Measurements from ENCODE around the gene PDE6H. TPM values are rescaled to one million over a fixed set of nuclear protein-coding genes. Genes with fewer than 3 reads are reported as not detected.

Gene PDE6H
- not detected for total RNA-seq
- long read RNA-seq: 0 reads

DNA sequence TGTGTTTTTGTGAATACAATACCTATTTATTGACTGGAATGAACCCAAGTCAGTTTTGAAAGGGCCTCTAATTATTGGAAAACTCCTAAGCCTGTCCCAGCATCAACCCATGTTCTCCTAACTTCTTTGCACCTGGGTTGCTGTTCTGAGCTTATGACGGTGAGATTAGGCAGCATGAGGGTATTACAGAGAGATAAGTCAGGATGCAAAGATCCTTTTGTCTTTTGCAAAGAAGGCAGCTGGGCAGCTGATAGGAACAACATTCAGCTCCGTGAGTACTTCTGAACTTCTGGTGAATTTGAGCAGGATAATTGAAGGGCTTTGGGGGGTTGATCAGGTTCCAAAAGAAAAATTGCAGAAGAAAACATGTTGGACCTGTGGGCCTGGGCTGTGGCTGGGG, at the start of gene PDE6H:
TSS of gene PDE6H (plus strand) at position 227 of the 400 bp plus-strand sequence. CDS start 4,971 bp downstream, outside the sequence.
- DNase-seq (ENCODE audit: missing footprints) (no peak), ATAC-seq (no peak)
- intact Hi-C loops (cut with DNase I): no loop called here

GRCh38 chr12:14923944-14924343, 48.9 kb upstream of the PDE6H start:
- no peak for ATAC-seq
- intact Hi-C loops (cut with DNase I): no loop called here
- no peak for DNase-seq (ENCODE audit: missing footprints)

GRCh38 chr12:14924541-14924940, 48.3 kb upstream of the PDE6H start:
- no peak for ATAC-seq
- intact Hi-C loops (cut with DNase I): no loop called here
- no peak for DNase-seq (ENCODE audit: missing footprints)

GRCh38 chr12:14927267-14927666, 45.6 kb upstream of the PDE6H start:
- no peak for ATAC-seq
- DNase-seq (ENCODE audit: missing footprints): no peak
- intact Hi-C loops (cut with DNase I): no loop called here

GRCh38 chr12:14928931-14929330, 43.9 kb upstream of the PDE6H start:
- no peak for ATAC-seq
- intact Hi-C loops (cut with DNase I): no loop called here

DNA sequence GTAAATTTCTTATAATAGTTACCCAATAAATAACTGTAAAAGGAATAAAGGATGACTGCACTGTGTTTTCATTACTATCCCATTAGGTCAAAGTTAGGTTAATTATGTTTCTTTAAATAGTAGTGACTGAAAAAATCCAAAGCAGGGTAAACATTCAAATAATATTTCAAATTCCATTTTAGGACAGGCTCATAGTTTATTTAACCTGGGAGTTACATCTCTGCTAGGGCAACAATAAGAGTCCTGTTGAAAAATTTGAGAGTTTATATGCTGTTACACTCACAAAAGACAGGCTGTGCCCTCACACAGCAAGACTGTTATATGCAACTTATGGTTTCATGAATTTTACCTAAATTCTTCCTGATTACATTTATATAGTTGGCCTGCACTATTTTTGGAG, 42.5 kb upstream of the PDE6H start:
- no peak for DNase-seq (ENCODE audit: missing footprints)
- ATAC-seq: no peak
- intact Hi-C loops (cut with DNase I): no loop called here

More at GRCh38 chr12:14928931-14929330, 43.9 kb upstream of the PDE6H start:
- DNase-seq (ENCODE audit: missing footprints): no peak

GRCh38 chr12:14931359-14931758, 41.5 kb upstream of the PDE6H start:
- intact Hi-C loops (cut with DNase I): no loop called here

DNA sequence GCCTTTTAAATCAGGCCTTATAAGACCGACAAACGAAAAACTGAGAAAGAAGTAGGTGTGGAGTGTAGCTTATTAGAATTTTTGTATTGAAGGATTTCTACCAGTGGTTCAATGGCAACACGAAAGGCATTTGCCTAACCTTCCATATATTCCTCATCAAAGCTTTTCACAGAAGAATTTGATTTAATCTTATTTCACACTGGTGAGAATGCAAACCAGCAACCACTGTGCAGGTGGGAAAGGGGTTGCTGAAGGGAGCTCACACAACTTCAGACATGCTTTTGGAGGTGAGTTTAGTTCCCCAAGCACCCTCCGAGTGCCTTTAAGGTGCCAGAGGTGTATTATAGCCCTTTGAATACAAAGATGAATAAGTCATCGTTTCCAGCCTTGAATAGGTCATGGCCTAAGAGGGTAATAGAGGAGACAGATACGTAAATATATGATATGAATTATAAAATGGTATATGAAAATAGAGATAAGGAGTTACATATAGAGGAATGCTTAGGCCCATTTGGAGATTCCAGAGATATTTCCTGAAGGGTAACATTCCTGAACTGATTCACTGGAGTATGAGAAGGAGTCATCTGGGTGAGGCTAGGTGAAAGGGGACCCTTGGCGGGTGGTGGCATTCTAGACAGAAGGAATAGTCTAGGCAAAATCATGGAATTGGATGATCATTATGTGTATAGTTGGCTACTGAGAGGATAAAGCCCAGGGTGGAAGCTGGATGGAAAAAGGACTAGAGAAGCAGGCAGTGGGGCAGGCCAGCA, 40.9 kb upstream of the PDE6H start:
- no peak for DNase-seq (ENCODE audit: missing footprints)
- intact Hi-C loops (cut with DNase I): no loop called here
- no peak for ATAC-seq

More at GRCh38 chr12:14931359-14931758, 41.5 kb upstream of the PDE6H start:
- no peak for ATAC-seq
- DNase-seq (ENCODE audit: missing footprints): no peak

DNA sequence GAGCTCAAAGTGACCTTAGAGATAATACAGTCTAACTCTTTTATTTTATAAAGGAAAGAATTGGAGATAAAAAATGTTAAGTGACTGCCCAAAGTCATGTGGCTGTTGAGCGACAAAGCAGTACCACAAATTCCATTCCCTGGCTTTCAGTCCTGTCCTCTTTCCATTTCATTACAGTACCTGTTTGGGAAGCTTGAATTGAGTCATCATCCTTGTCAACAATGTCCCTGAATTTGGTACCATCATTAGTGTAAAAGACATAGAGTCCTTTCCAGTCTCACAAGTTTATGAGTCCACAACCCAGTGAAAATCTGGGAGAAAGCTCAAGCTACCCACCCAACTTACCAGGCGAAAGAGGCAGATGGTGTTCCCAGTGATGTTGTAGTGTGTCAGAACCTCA, 38.3 kb upstream of the PDE6H start:
- ATAC-seq (no peak), DNase-seq (ENCODE audit: missing footprints) (no peak)
- intact Hi-C loops (cut with DNase I): no loop called here

- intact Hi-C loops (cut with DNase I): no loop called here
- no peak for ATAC-seq
- no peak for DNase-seq (ENCODE audit: missing footprints)
These were observed 37.8 kb upstream of the PDE6H start for GRCh38 chr12:14935031-14935430.

DNA sequence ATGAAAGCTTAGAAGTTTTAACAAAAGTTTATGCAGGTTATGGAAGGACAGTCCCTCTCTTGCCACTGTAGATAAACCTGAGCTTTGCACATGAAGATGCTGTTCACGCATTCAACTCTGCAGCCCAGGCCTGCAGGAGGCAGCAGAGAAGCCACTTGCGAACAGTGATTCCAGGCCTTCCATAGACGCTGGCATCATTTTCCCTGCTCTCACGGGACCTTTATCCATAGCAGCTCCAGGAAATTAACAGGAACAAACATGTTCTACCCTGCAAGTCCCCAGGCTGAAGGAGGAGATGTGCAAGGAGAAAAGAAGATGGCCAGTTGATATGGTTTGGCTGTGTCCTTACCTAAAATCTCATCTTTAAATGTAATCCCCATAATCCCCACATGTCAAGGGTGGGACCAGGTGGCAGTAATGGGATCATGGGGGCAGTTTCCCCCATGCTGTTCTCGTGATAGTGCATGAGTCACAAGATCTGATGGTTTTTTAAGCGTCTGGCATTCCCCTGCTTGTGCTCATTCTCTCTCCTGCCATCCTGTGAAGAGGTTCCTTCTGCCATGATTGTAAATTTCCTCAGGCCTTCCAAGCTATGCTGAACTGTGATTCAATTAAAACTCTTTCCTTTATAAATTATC, 36.5 kb upstream of the PDE6H start:
- ATAC-seq (no peak), DNase-seq (ENCODE audit: missing footprints) (no peak)
- intact Hi-C loops (cut with DNase I): no loop called here

DNA sequence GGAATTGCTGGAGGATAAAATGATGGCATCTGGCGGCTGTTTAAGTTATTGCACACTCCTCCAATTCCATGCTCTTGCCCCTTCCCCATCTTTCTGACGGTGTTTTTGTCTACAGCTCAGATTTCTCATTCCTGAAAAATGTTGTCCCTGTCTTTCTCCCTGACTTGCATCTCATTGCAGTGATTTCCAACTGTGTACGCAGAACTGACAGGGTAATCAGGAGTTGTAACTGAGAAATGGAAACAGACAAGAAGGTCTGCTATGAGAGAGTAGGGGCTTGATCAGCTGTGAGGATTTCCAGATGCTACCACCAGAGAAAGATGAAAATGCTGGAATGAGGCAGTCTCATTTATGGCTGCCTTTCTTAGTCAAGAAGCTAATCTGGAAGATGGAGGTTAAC, 35.8 kb upstream of the PDE6H start:
- ATAC-seq: no peak
- DNase-seq (ENCODE audit: missing footprints): no peak
- intact Hi-C loops (cut with DNase I): no loop called here

DNA sequence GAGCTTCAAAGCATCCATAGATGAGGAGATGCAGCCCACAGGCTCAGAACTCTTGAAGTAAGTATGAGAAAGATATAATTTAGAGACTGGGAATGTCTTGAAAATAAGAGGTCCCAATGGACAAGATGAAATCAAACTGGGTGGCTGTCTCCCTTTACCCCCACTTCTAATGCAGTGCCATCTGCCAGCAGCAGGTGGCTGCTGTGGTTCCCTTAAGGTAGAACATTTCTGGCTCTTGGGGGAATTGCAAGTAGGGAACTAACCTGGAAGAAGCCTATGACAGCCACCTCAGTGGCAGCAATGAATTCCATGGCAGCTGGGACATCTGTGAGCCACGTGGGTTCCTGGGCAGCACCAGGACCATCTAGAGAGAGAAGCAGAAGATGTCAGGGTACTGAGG, 35.2 kb upstream of the PDE6H start:
- DNase-seq (ENCODE audit: missing footprints) (no peak), ATAC-seq (no peak)
- intact Hi-C loops (cut with DNase I): no loop called here

- no peak for DNase-seq (ENCODE audit: missing footprints)
- no peak for ATAC-seq
- intact Hi-C loops (cut with DNase I): no loop called here
These were observed 34.5 kb upstream of the PDE6H start, which contains the start of gene ERP27 for GRCh38 chr12:14938301-14938700. ERP27 (minus strand) TSS chr12:14938537; CDS start chr12:14938508, 29 bp downstream.

DNA sequence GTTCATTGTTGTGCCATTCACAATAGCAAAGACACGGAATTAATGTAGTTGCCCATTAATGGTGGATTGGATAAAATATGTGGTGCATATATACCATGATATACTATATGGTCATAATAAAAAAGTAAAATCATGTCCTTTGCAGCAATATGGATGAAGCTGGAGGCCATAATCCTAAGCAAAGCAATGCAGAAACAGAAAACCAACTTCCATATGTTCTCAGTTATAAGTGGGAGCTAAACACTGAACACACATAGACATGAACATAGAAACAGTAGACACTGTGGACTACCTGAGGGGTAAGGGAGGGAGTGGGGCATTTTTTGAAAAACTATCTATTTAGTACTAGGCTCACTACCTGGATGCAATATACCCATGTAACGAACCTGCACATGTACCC, 31.5 kb upstream of the PDE6H start:
- ATAC-seq: no peak
- intact Hi-C loops (cut with DNase I): no loop called here
- DNase-seq (ENCODE audit: missing footprints): no peak

GRCh38 chr12:14942196-14942931, 30.5 kb upstream of the PDE6H start:
- intact Hi-C loops (cut with DNase I): no loop called here
- no peak for DNase-seq (ENCODE audit: missing footprints)
- ATAC-seq: no peak

- DNase-seq (ENCODE audit: missing footprints) (no peak), ATAC-seq (no peak)
- intact Hi-C loops (cut with DNase I): no loop called here
These were observed 26.7 kb upstream of the PDE6H start for GRCh38 chr12:14946162-14946561.

DNA sequence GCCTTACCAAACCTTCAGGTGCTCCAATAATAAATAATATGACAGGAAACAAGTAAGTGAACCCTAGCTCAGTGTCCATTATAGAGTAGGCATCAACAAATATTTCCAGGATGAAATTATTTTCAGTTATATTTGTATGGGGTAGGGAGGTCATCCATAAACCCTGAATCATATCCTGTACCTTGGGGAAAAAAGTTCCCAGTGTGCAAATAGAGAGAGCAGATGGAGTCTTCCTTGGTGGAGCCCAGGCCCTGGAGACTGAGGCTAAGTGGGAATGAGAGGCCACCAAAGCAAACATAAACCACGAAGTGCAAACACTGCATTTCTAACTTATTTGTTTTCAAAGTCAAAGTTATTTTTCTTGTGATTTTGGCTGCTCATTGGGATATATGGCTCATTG, 26.0 kb upstream of the PDE6H start:
- intact Hi-C loops (cut with DNase I): no loop called here
- DNase-seq (ENCODE audit: missing footprints) (no peak), ATAC-seq (no peak)

DNA sequence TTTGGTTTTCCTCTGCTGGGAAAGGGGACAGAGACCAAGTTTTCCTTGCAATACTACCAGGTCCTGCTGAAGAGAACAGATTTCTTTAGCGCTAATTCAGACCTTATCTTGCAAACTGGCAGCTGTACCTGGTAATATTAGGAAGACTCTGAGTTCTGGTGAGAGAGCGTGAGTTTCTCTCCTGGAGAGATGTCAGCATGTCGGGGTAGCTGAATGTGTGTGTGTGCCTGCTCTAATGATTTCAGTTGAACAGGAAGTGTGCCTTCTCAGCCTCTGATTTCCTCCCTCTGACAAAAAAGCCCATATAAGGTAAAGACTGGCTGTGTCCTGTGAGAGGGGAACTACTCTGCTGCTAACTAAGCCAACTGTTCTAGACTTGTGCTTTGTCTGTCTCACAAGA, 24.2 kb upstream of the PDE6H start:
- ATAC-seq (peak; percentile 84), DNase-seq (ENCODE audit: missing footprints) (no peak)
- intact Hi-C loops (cut with DNase I): loop anchor here (1.0 kb wide), 1 partner anchor 43 kb away; no protein-coding TSS in a partner anchor

DNA sequence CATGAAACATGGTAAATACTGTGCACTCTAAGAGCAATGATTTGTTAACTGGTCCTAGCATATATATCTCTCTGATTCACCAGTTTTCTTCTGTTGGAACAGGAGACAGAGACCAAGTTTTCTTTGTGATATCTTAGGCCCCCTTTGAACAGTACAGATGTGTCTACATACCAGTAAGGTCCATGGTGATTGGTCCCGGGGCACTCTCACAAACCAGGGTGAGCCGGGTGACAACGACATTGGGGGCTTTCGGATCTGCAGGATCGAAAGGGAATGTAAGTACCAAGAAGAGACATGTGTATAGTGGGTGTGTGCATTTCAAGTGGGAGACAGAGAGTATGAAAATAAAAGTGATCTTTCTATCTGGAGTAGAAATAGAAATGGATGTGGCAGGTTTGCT, 23.2 kb upstream of the PDE6H start:
- intact Hi-C loops (cut with DNase I): no loop called here

More for the DNA sequence above, 23.2 kb upstream of the PDE6H start:
- no peak for ATAC-seq
- DNase-seq (ENCODE audit: missing footprints): no peak

Data from Right ventricle myocardium inferior (tissue), 1 donor.